ENCODE results near the gene TRERF1. TPM values are rescaled to one million over a fixed set of nuclear protein-coding genes. Genes with fewer than 3 reads are reported as not detected.

Gene TRERF1
- total RNA-seq, 4 donors from 2014 or later = 0.47 to 0.87 (median 0.50) TPM

DNA sequence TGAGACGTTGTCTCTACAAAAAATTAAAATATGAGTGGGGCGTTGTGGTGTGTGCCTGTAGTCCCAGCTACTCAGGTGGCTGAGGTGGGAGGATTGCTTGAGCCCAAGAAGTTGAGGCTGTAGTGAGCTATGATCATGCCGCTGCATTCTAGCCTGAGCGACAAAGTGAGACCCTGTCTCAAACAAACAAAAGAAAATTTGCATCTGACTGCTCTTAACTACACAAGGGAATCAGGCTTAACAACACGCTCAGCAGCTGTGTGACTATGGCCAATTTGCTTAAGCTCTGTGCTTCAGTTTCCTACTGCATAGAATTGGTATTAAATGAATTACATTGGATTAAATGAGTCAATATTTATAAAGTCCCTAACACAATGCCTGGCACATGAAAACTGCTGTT, 209.8 kb downstream of the TRERF1 start:
- H3K36me3 ChIP-seq = no peaks in the 10 kb centered on the region
- no peak overlapping the region for H3K27ac ChIP-seq
- no peaks in the 10 kb centered on the region for H3K9me3 ChIP-seq
- TF ChIP-seq POLR2A (IDR thresholded peaks at IDR 0.05) = no peak
- TF ChIP-seq, protein P1, sequence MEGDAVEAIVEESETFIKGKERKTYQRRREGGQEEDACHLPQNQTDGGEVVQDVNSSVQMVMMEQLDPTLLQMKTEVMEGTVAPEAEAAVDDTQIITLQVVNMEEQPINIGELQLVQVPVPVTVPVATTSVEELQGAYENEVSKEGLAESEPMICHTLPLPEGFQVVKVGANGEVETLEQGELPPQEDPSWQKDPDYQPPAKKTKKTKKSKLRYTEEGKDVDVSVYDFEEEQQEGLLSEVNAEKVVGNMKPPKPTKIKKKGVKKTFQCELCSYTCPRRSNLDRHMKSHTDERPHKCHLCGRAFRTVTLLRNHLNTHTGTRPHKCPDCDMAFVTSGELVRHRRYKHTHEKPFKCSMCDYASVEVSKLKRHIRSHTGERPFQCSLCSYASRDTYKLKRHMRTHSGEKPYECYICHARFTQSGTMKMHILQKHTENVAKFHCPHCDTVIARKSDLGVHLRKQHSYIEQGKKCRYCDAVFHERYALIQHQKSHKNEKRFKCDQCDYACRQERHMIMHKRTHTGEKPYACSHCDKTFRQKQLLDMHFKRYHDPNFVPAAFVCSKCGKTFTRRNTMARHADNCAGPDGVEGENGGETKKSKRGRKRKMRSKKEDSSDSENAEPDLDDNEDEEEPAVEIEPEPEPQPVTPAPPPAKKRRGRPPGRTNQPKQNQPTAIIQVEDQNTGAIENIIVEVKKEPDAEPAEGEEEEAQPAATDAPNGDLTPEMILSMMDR (IDR thresholded peaks at IDR 0.05 in 4 of 5, conservative IDR thresholded peaks at IDR 0.05 in 1 of 5) = no peak
- intact Hi-C loops (cut with DNase I; ENCODE audit: low total_unique reads) = no loop called here
- H3K4me1 ChIP-seq = no peaks in the 10 kb centered on the region
- ATAC-seq = no peak
- DNase-seq = no peak
- H3K4me3 ChIP-seq = no peak overlapping the region
- in situ Hi-C loops (cut with MboI; ENCODE audit: low sequenced_read_pairs in 4 of 4) = no loop called here
- H3K27me3 ChIP-seq = no peaks in the 10 kb centered on the region

GRCh38 chr6:42239736-42240375, 211.9 kb downstream of the TRERF1 start:
- intact Hi-C loops (cut with DNase I; ENCODE audit: low total_unique reads) = no loop called here
- H3K4me1 ChIP-seq = no peaks in the 10 kb centered on the region
- H3K4me3 ChIP-seq = no peak overlapping the region
- no peaks in the 10 kb centered on the region for H3K9me3 ChIP-seq
- no peak for ATAC-seq
- no peak overlapping the region for H3K27ac ChIP-seq
- H3K27me3 ChIP-seq = no peaks in the 10 kb centered on the region
- no peak for DNase-seq
- in situ Hi-C loops (cut with MboI; ENCODE audit: low sequenced_read_pairs in 4 of 4) = no loop called here
- no peaks in the 10 kb centered on the region for H3K36me3 ChIP-seq
- no peak for TF ChIP-seq POLR2A (IDR thresholded peaks at IDR 0.05)
- TF ChIP-seq, protein P1 (IDR thresholded peaks at IDR 0.05 in 4 of 5, conservative IDR thresholded peaks at IDR 0.05 in 1 of 5) = no peak

DNA sequence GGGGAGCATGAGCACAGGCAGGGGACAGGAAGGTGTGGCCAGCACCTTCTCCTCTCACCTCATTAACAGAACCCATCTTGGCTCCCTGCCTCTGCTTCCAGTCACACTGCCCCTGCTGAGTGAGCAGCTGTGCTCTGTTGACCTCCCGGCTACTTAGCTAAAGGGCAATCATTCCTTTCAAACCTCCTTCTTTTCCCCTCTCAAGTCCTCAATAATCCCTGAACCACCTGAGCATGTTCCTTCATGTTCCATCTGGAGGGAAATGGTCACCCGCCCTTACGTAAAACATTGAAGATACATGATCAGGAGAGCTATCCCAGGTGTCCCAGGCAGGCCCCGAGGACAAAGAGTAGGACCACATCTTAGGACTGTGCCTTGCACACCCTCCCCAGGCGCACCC, 212.4 kb downstream of the TRERF1 start:
- ATAC-seq (no peak), DNase-seq (no peak)
- TF ChIP-seq, protein P1 (IDR thresholded peaks at IDR 0.05 in 4 of 5, conservative IDR thresholded peaks at IDR 0.05 in 1 of 5) = no peak
- no peak for TF ChIP-seq POLR2A (IDR thresholded peaks at IDR 0.05)
- no peaks in the 10 kb centered on the region for H3K4me1 ChIP-seq
- in situ Hi-C loops (cut with MboI; ENCODE audit: low sequenced_read_pairs in 4 of 4) = no loop called here
- H3K9me3 ChIP-seq = no peaks in the 10 kb centered on the region
- no peak overlapping the region for H3K4me3 ChIP-seq
- no peaks in the 10 kb centered on the region for H3K36me3 ChIP-seq
- no peaks in the 10 kb centered on the region for H3K27me3 ChIP-seq
- intact Hi-C loops (cut with DNase I; ENCODE audit: low total_unique reads) = no loop called here
- H3K27ac ChIP-seq = no peak overlapping the region

- H3K4me1 ChIP-seq = no peaks in the 10 kb centered on the region
- no peak overlapping the region for H3K4me3 ChIP-seq
- DNase-seq = no peak
- no peak for ATAC-seq
- in situ Hi-C loops (cut with MboI; ENCODE audit: low sequenced_read_pairs in 4 of 4) = no loop called here
- H3K27me3 ChIP-seq = no peaks in the 10 kb centered on the region
- no peaks in the 10 kb centered on the region for H3K9me3 ChIP-seq
- H3K27ac ChIP-seq = no peak overlapping the region
- TF ChIP-seq, protein P1 (IDR thresholded peaks at IDR 0.05 in 4 of 5, conservative IDR thresholded peaks at IDR 0.05 in 1 of 5) = no peak
- TF ChIP-seq POLR2A (IDR thresholded peaks at IDR 0.05) = no peak
- H3K36me3 ChIP-seq = no peaks in the 10 kb centered on the region
- intact Hi-C loops (cut with DNase I; ENCODE audit: low total_unique reads) = no loop called here
These were observed 213.9 kb downstream of the TRERF1 start for GRCh38 chr6:42237857-42238256.

All from gastrocnemius medialis (tissue), 4 donors.